ENCODE data around the gene SFRP2. TPM values are rescaled to one million over a fixed set of nuclear protein-coding genes. Genes with fewer than 3 reads are reported as not detected.

SFRP2 gene
- total RNA-seq, 5 donors from 2014 or later (not counting 1 experiment from before 2014, with no cell fraction given), result 0.36 to 0.82 (median 0.47) TPM; not detected in 2

GRCh38 chr4:153787575-153787974 is 1.3 kb downstream of the SFRP2 start:
- H3K9me3 Mint-ChIP-seq, result no peaks in the 10 kb centered on the region
- WGBS (ENCODE audit: insufficient coverage), result 14% methylated on average over 2 of the region's 5 CpGs
- H3K4me3 Mint-ChIP-seq, result peak overlapping the region in 2 of 3 donors; percentile 1 to 88

GRCh38 chr4:153787061-153787560 is 1.8 kb downstream of the SFRP2 start:
- peaks cover 37 to 38% (median 38%) of the 10 kb centered on the region in 3 donors for H3K4me1 Mint-ChIP-seq
- Histone ChIP-seq H3K27me3 (replicated peaks in 1 of 2; ENCODE audit: control insufficient read depth in 2 of 2, extremely low read depth in 1 of 2, insufficient read depth in 2 of 2, low read length in 1 of 2) (peaks cover 32 to 46% of the 10 kb centered on the region in 2 experiments), H3K9me3 (no peaks in the 10 kb centered on the region), H3K27ac (ENCODE audit: low read length) (no peak overlapping the region), H3K36me3 (ENCODE audit: control insufficient read depth in 2 of 2, extremely low read depth in 1 of 2, insufficient read depth in 1 of 2, low read length in 1 of 2) (no peaks in the 10 kb centered on the region), H3K4me1 (ENCODE audit: control insufficient read depth in 1 of 2, extremely low read depth in 1 of 2, insufficient read depth in 2 of 2, low read length in 2 of 2) (peaks cover 8 to 41% of the 10 kb centered on the region in 2 experiments), H3K4me3 (ENCODE audit: control insufficient read depth in 1 of 2, extremely low read depth in 1 of 2, low read length in 1 of 2) (no peak overlapping the region)
- CTCF ChIA-PET, result interaction anchor here (0.5 to 1.1 kb wide), 5 partner anchors 13 to 835 kb away, joined by 3 to 5 read pairs (median 3); no protein-coding TSS in a partner anchor
- POLR2A ChIA-PET, result no interaction called here
- WGBS (ENCODE audit: insufficient coverage), result no CpG with 5 or more reads among the region's 1 CpG
- no peak overlapping the region for H3K27ac Mint-ChIP-seq
- H3K27me3 Mint-ChIP-seq, result peaks cover 69% of the 10 kb centered on the region in 2 donors
- H3K4me3 Mint-ChIP-seq, result peak overlapping the region in 1 of 3 donors; percentile 88
- ATAC-seq (replicated peaks in 1 of 4) (no peak), DNase-seq (no peak)
- H3K36me3 Mint-ChIP-seq, result no peaks in the 10 kb centered on the region
- H3K9me3 Mint-ChIP-seq, result no peaks in the 10 kb centered on the region

More at GRCh38 chr4:153787575-153787974, 1.3 kb downstream of the SFRP2 start:
- Mint-ChIP-seq H3K36me3 (no peaks in the 10 kb centered on the region), H3K27ac (no peak overlapping the region), H3K27me3 (peaks cover 66 to 71% of the 10 kb centered on the region in 2 donors), H3K4me1 (peaks cover 41 to 43% (median 42%) of the 10 kb centered on the region in 3 donors)
- H3K4me1 ChIP-seq (ENCODE audit: control insufficient read depth in 1 of 2, extremely low read depth in 1 of 2, insufficient read depth in 2 of 2, low read length in 2 of 2), result peaks cover 12 to 45% of the 10 kb centered on the region in 2 experiments
- H3K27ac ChIP-seq (ENCODE audit: low read length), result no peak overlapping the region
- no peak overlapping the region for H3K4me3 ChIP-seq (ENCODE audit: control insufficient read depth in 1 of 2, extremely low read depth in 1 of 2, low read length in 1 of 2)
- ChIA-PET POLR2A (interaction anchor here in 1 of 2 donors (0.7 kb wide), 1 partner anchor 394 kb away, joined by 5 read pairs; no protein-coding TSS in a partner anchor), CTCF (interaction anchor here (1.0 to 1.1 kb wide), 2 partner anchors 12 to 161 kb away, joined by 3 read pairs; no protein-coding TSS in a partner anchor)
- H3K9me3 ChIP-seq, result no peaks in the 10 kb centered on the region
- DNase-seq (no peak), ATAC-seq (replicated peaks in 1 of 4) (no peak)
- no peaks in the 10 kb centered on the region for H3K36me3 ChIP-seq (ENCODE audit: control insufficient read depth in 2 of 2, extremely low read depth in 1 of 2, insufficient read depth in 1 of 2, low read length in 1 of 2)
- peaks cover 32 to 50% of the 10 kb centered on the region in 2 experiments for H3K27me3 ChIP-seq (replicated peaks in 1 of 2; ENCODE audit: control insufficient read depth in 2 of 2, extremely low read depth in 1 of 2, insufficient read depth in 2 of 2, low read length in 1 of 2)

- DNase-seq, result peak in 1 of 35 experiments; percentile 38
- no peaks in the 10 kb centered on the region for H3K36me3 Mint-ChIP-seq
Measured at GRCh38 chr4:153785910-153786721, 2.8 kb downstream of the SFRP2 start.

GRCh38 chr4:153784166-153784699 is 4.7 kb downstream of the SFRP2 start:
- Mint-ChIP-seq H3K27me3 (peaks cover 62 to 71% of the 10 kb centered on the region in 2 donors), H3K27ac (no peak overlapping the region), H3K4me3 (no peak overlapping the region), H3K36me3 (no peaks in the 10 kb centered on the region), H3K9me3 (no peaks in the 10 kb centered on the region), H3K4me1 (peaks cover 12 to 14% (median 14%) of the 10 kb centered on the region in 3 donors)
- no peak for DNase-seq
- 27% methylated on average over 2 of the region's 3 CpGs for WGBS (ENCODE audit: insufficient coverage)
- ATAC-seq (replicated peaks in 1 of 4), result no peak
- H3K4me3 ChIP-seq (ENCODE audit: control insufficient read depth in 1 of 2, extremely low read depth in 1 of 2, low read length in 1 of 2), result no peak overlapping the region
- no peak overlapping the region for H3K27ac ChIP-seq (ENCODE audit: low read length)
- H3K9me3 ChIP-seq, result no peaks in the 10 kb centered on the region
- H3K4me1 ChIP-seq (ENCODE audit: control insufficient read depth in 1 of 2, extremely low read depth in 1 of 2, insufficient read depth in 2 of 2, low read length in 2 of 2), result peaks cover under 1 to 12% of the 10 kb centered on the region in 2 experiments
- ChIA-PET CTCF (interaction anchor here in 1 of 2 donors (0.6 kb wide), 1 partner anchor 20 kb away, joined by 3 read pairs; no protein-coding TSS in a partner anchor), POLR2A (interaction anchor here in 1 of 2 donors (0.6 kb wide), 1 partner anchor 1568 kb away, joined by 5 read pairs; no protein-coding TSS in a partner anchor)
- no peaks in the 10 kb centered on the region for H3K36me3 ChIP-seq (ENCODE audit: control insufficient read depth in 2 of 2, extremely low read depth in 1 of 2, insufficient read depth in 1 of 2, low read length in 1 of 2)
- peaks cover 20 to 24% of the 10 kb centered on the region in 2 experiments for H3K27me3 ChIP-seq (replicated peaks in 1 of 2; ENCODE audit: control insufficient read depth in 2 of 2, extremely low read depth in 1 of 2, insufficient read depth in 2 of 2, low read length in 1 of 2)

More at GRCh38 chr4:153785910-153786721, 2.8 kb downstream of the SFRP2 start:
- ChIA-PET CTCF (interaction anchor here (0.5 to 1.4 kb wide), 20 partner anchors 9 to 1005 kb away, joined by 3 to 13 read pairs (median 4); no protein-coding TSS in a partner anchor), POLR2A (interaction anchor here (0.6 to 0.7 kb wide), 3 partner anchors 25 to 864 kb away, joined by 5 to 14 read pairs (median 6); no protein-coding TSS in a partner anchor)
- H3K4me3 Mint-ChIP-seq, result no peak overlapping the region
- Histone ChIP-seq H3K4me1 (ENCODE audit: control insufficient read depth in 1 of 2, extremely low read depth in 1 of 2, insufficient read depth in 2 of 2, low read length in 2 of 2) (peaks cover 4 to 31% of the 10 kb centered on the region in 2 experiments), H3K27ac (ENCODE audit: low read length) (no peak overlapping the region), H3K9me3 (no peaks in the 10 kb centered on the region), H3K4me3 (ENCODE audit: control insufficient read depth in 1 of 2, extremely low read depth in 1 of 2, low read length in 1 of 2) (no peak overlapping the region), H3K27me3 (replicated peaks in 1 of 2; ENCODE audit: control insufficient read depth in 2 of 2, extremely low read depth in 1 of 2, insufficient read depth in 2 of 2, low read length in 1 of 2) (peaks cover 28 to 39% of the 10 kb centered on the region in 2 experiments), H3K36me3 (ENCODE audit: control insufficient read depth in 2 of 2, extremely low read depth in 1 of 2, insufficient read depth in 1 of 2, low read length in 1 of 2) (no peaks in the 10 kb centered on the region)
- no CpG with 5 or more reads among the region's 3 CpGs for WGBS (ENCODE audit: insufficient coverage)
- H3K27me3 Mint-ChIP-seq, result peaks cover 67 to 70% of the 10 kb centered on the region in 2 donors
- H3K9me3 Mint-ChIP-seq, result no peaks in the 10 kb centered on the region
- peak in 1 of 4 experiments; percentile 35 for ATAC-seq (replicated peaks in 1 of 4)
- no peak overlapping the region for H3K27ac Mint-ChIP-seq
- H3K4me1 Mint-ChIP-seq, result peaks cover 27 to 28% (median 28%) of the 10 kb centered on the region in 3 donors

GRCh38 chr4:153782581-153782980 is 6.3 kb downstream of the SFRP2 start:
- WGBS (ENCODE audit: insufficient coverage), result 100% methylated on average over 1 of the region's 1 CpG

More at GRCh38 chr4:153782581-153782980, 6.3 kb downstream of the SFRP2 start:
- H3K36me3 Mint-ChIP-seq, result no peaks in the 10 kb centered on the region
- Histone ChIP-seq H3K4me1 (ENCODE audit: control insufficient read depth in 1 of 2, extremely low read depth in 1 of 2, insufficient read depth in 2 of 2, low read length in 2 of 2) (no peaks in the 10 kb centered on the region), H3K9me3 (no peaks in the 10 kb centered on the region), H3K27ac (ENCODE audit: low read length) (no peak overlapping the region), H3K27me3 (replicated peaks in 1 of 2; ENCODE audit: control insufficient read depth in 2 of 2, extremely low read depth in 1 of 2, insufficient read depth in 2 of 2, low read length in 1 of 2) (peaks cover 9 to 18% of the 10 kb centered on the region in 2 experiments), H3K36me3 (ENCODE audit: control insufficient read depth in 2 of 2, extremely low read depth in 1 of 2, insufficient read depth in 1 of 2, low read length in 1 of 2) (no peaks in the 10 kb centered on the region), H3K4me3 (ENCODE audit: control insufficient read depth in 1 of 2, extremely low read depth in 1 of 2, low read length in 1 of 2) (no peak overlapping the region)
- ChIA-PET POLR2A (no interaction called here), CTCF (no interaction called here)
- H3K27ac Mint-ChIP-seq, result no peak overlapping the region
- peaks cover 55 to 67% of the 10 kb centered on the region in 2 donors for H3K27me3 Mint-ChIP-seq
- no peak for DNase-seq
- peaks cover 0 to 5% (median 5%) of the 10 kb centered on the region in 3 donors for H3K9me3 Mint-ChIP-seq
- H3K4me1 Mint-ChIP-seq, result peaks cover 1 to 2% (median 1%) of the 10 kb centered on the region in 3 donors
- no peak overlapping the region for H3K4me3 Mint-ChIP-seq
- no peak for ATAC-seq (replicated peaks in 1 of 4)

Measured in T-cell (primary cell).